ENCODE results near the gene NFYC. TPM values are rescaled to one million over a fixed set of nuclear protein-coding genes. Genes with fewer than 3 reads are reported as not detected.

NFYC gene
- total and polyA plus RNA-seq, 4 experiments from 2014 or later: 47.7 to 73.6 (median 68.8) TPM

- Mint-ChIP-seq H3K36me3 (peaks cover 59 to 84% of the 10 kb centered on the region in 2 donors), H3K9me3 (no peaks in the 10 kb centered on the region), H3K27me3 (no peaks in the 10 kb centered on the region), H3K4me3 (no peak overlapping the region), H3K4me1 (peaks cover 4 to 16% (median 10%) of the 10 kb centered on the region in 4 donors), H3K27ac (no peak overlapping the region)
- Histone ChIP-seq H3K4me1 (ENCODE audit: insufficient read depth, low read length) (no peaks in the 10 kb centered on the region), H3K27me3 (ENCODE audit: insufficient read depth, low read length) (no peaks in the 10 kb centered on the region), H3K36me3 (ENCODE audit: insufficient read depth, low read length) (peaks cover 66% of the 10 kb centered on the region), H3K4me3 (ENCODE audit: low read length in 2 of 2) (no peak overlapping the region), H3K9me3 (ENCODE audit: control insufficient read depth in 1 of 2, low read length in 2 of 2) (no peaks in the 10 kb centered on the region), H3K27ac (ENCODE audit: low read depth, low read length) (no peak overlapping the region)
- CTCF ChIA-PET (ENCODE audit: partially characterized antibody): interaction anchor here (1.1 to 6.5 kb wide), 2 partner anchors 18 to 98 kb away, joined by 4 to 47 read pairs; no protein-coding TSS in a partner anchor
- POLR2A ChIA-PET (ENCODE audit: partially characterized antibody): no interaction called here
- DNase-seq: no peak
- intact Hi-C loops (cut with micrococcal nuclease): no loop called here
Measured at GRCh38 chr1:40755067-40755466, 63.6 kb downstream of the NFYC start.

GRCh38 chr1:40756523-40756922 lies 65.0 kb downstream of the NFYC start:
- no peak for DNase-seq
- ChIA-PET CTCF (ENCODE audit: partially characterized antibody) (interaction anchor here (0.5 to 6.5 kb wide), 3 partner anchors 15 to 349 kb away, joined by 3 to 47 read pairs (median 3); no protein-coding TSS in a partner anchor), POLR2A (ENCODE audit: partially characterized antibody) (interaction anchor here (1.2 kb wide), 1 partner anchor 10 kb away, joined by 3 read pairs; no protein-coding TSS in a partner anchor)
- no peaks in the 10 kb centered on the region for H3K4me1 ChIP-seq (ENCODE audit: insufficient read depth, low read length)
- no peak overlapping the region for H3K4me3 Mint-ChIP-seq
- no peaks in the 10 kb centered on the region for H3K27me3 ChIP-seq (ENCODE audit: insufficient read depth, low read length)
- peaks cover 76% of the 10 kb centered on the region for H3K36me3 ChIP-seq (ENCODE audit: insufficient read depth, low read length)
- peak overlapping the region in 2 of 7 donors; percentile 13 to 42 for H3K27ac Mint-ChIP-seq
- intact Hi-C loops (cut with micrococcal nuclease): no loop called here
- H3K27ac ChIP-seq (ENCODE audit: low read depth, low read length): no peak overlapping the region
- no peaks in the 10 kb centered on the region for H3K27me3 Mint-ChIP-seq
- H3K36me3 Mint-ChIP-seq: peaks cover 56 to 83% of the 10 kb centered on the region in 2 donors
- no peaks in the 10 kb centered on the region for H3K9me3 Mint-ChIP-seq
- no peak overlapping the region for H3K4me3 ChIP-seq (ENCODE audit: low read length in 2 of 2)
- peaks cover 5 to 14% (median 12%) of the 10 kb centered on the region in 4 donors for H3K4me1 Mint-ChIP-seq
- no peaks in the 10 kb centered on the region for H3K9me3 ChIP-seq (ENCODE audit: control insufficient read depth in 1 of 2, low read length in 2 of 2)

GRCh38 chr1:40757084-40757483 lies 65.6 kb downstream of the NFYC start:
- H3K36me3 Mint-ChIP-seq: peaks cover 59 to 81% of the 10 kb centered on the region in 2 donors

GRCh38 chr1:40758004-40758403 lies 66.5 kb downstream of the NFYC start:
- Histone ChIP-seq H3K9me3 (ENCODE audit: control insufficient read depth in 1 of 2, low read length in 2 of 2) (no peaks in the 10 kb centered on the region), H3K36me3 (ENCODE audit: insufficient read depth, low read length) (peaks cover 80% of the 10 kb centered on the region), H3K4me1 (ENCODE audit: insufficient read depth, low read length) (peaks cover 8% of the 10 kb centered on the region), H3K27me3 (ENCODE audit: insufficient read depth, low read length) (no peaks in the 10 kb centered on the region), H3K4me3 (ENCODE audit: low read length in 2 of 2) (no peak overlapping the region), H3K27ac (ENCODE audit: low read depth, low read length) (no peak overlapping the region)
- no peak for DNase-seq
- Mint-ChIP-seq H3K9me3 (no peaks in the 10 kb centered on the region), H3K36me3 (peaks cover 54 to 81% of the 10 kb centered on the region in 2 donors), H3K27ac (peak overlapping the region in 1 of 7 donors; percentile 27), H3K4me3 (no peak overlapping the region), H3K4me1 (peaks cover 11 to 28% (median 15%) of the 10 kb centered on the region in 4 donors), H3K27me3 (no peaks in the 10 kb centered on the region)
- intact Hi-C loops (cut with micrococcal nuclease): no loop called here
- ChIA-PET CTCF (ENCODE audit: partially characterized antibody) (interaction anchor here (1.0 to 6.5 kb wide), 2 partner anchors 15 to 92 kb away, joined by 4 to 47 read pairs; no protein-coding TSS in a partner anchor), POLR2A (ENCODE audit: partially characterized antibody) (no interaction called here)

More at GRCh38 chr1:40757084-40757483, 65.6 kb downstream of the NFYC start:
- intact Hi-C loops (cut with micrococcal nuclease): no loop called here
- ChIA-PET CTCF (ENCODE audit: partially characterized antibody) (interaction anchor here (1.5 to 6.5 kb wide), 2 partner anchors 15 to 16 kb away, joined by 3 to 47 read pairs; no protein-coding TSS in a partner anchor), POLR2A (ENCODE audit: partially characterized antibody) (no interaction called here)
- Histone ChIP-seq H3K4me1 (ENCODE audit: insufficient read depth, low read length) (no peaks in the 10 kb centered on the region), H3K27ac (ENCODE audit: low read depth, low read length) (no peak overlapping the region), H3K27me3 (ENCODE audit: insufficient read depth, low read length) (no peaks in the 10 kb centered on the region), H3K4me3 (ENCODE audit: low read length in 2 of 2) (no peak overlapping the region), H3K36me3 (ENCODE audit: insufficient read depth, low read length) (peaks cover 78% of the 10 kb centered on the region), H3K9me3 (ENCODE audit: control insufficient read depth in 1 of 2, low read length in 2 of 2) (no peaks in the 10 kb centered on the region)
- DNase-seq: no peak
- no peaks in the 10 kb centered on the region for H3K27me3 Mint-ChIP-seq
- H3K27ac Mint-ChIP-seq: no peak overlapping the region
- H3K4me1 Mint-ChIP-seq: peaks cover 5 to 19% (median 12%) of the 10 kb centered on the region in 4 donors
- H3K9me3 Mint-ChIP-seq: no peaks in the 10 kb centered on the region
- no peak overlapping the region for H3K4me3 Mint-ChIP-seq

- Mint-ChIP-seq H3K27me3 (no peaks in the 10 kb centered on the region), H3K9me3 (peaks cover 0 to 2% (median 0%) of the 10 kb centered on the region in 8 donors), H3K4me1 (peaks cover 17 to 34% (median 18%) of the 10 kb centered on the region in 4 donors), H3K27ac (peak overlapping the region in 2 of 7 donors; percentile 22 to 57), H3K4me3 (no peak overlapping the region), H3K36me3 (peaks cover 50 to 80% of the 10 kb centered on the region in 2 donors)
- Histone ChIP-seq H3K36me3 (ENCODE audit: insufficient read depth, low read length) (peaks cover 73% of the 10 kb centered on the region), H3K9me3 (ENCODE audit: control insufficient read depth in 1 of 2, low read length in 2 of 2) (no peaks in the 10 kb centered on the region), H3K4me3 (ENCODE audit: low read length in 2 of 2) (no peak overlapping the region), H3K27ac (ENCODE audit: low read depth, low read length) (no peak overlapping the region), H3K27me3 (ENCODE audit: insufficient read depth, low read length) (no peaks in the 10 kb centered on the region), H3K4me1 (ENCODE audit: insufficient read depth, low read length) (peaks cover 14% of the 10 kb centered on the region)
- no peak for DNase-seq
- intact Hi-C loops (cut with micrococcal nuclease): no loop called here
- POLR2A ChIA-PET (ENCODE audit: partially characterized antibody): no interaction called here
- CTCF ChIA-PET (ENCODE audit: partially characterized antibody): interaction anchor here (0.9 to 6.5 kb wide), 2 partner anchors 15 to 16 kb away, joined by 4 to 47 read pairs; no protein-coding TSS in a partner anchor
Measured at GRCh38 chr1:40758578-40759343, 67.3 kb downstream of the NFYC start.

GRCh38 chr1:40760984-40761383 lies 69.5 kb downstream of the NFYC start:
- Mint-ChIP-seq H3K4me1 (peaks cover 23 to 49% (median 30%) of the 10 kb centered on the region in 4 donors), H3K9me3 (peaks cover 0 to 2% (median 0%) of the 10 kb centered on the region in 8 donors), H3K27me3 (no peaks in the 10 kb centered on the region), H3K4me3 (no peak overlapping the region), H3K27ac (no peak overlapping the region), H3K36me3 (peaks cover 45 to 78% of the 10 kb centered on the region in 2 donors)
- ChIA-PET CTCF (ENCODE audit: partially characterized antibody) (interaction anchor here (0.5 kb wide), 1 partner anchor 192 kb away, joined by 4 read pairs; no protein-coding TSS in a partner anchor), POLR2A (ENCODE audit: partially characterized antibody) (no interaction called here)
- Histone ChIP-seq H3K4me3 (ENCODE audit: low read length in 2 of 2) (no peak overlapping the region), H3K27me3 (ENCODE audit: insufficient read depth, low read length) (no peaks in the 10 kb centered on the region), H3K9me3 (ENCODE audit: control insufficient read depth in 1 of 2, low read length in 2 of 2) (no peaks in the 10 kb centered on the region), H3K36me3 (ENCODE audit: insufficient read depth, low read length) (peaks cover 71% of the 10 kb centered on the region), H3K4me1 (ENCODE audit: insufficient read depth, low read length) (peaks cover 25% of the 10 kb centered on the region), H3K27ac (ENCODE audit: low read depth, low read length) (no peak overlapping the region)
- DNase-seq: no peak
- intact Hi-C loops (cut with micrococcal nuclease): no loop called here
